Suprapubic skin (tissue), 4 donors: ENCODE data around the gene ERF. TPM values are rescaled to one million over a fixed set of nuclear protein-coding genes. Genes with fewer than 3 reads are reported as not detected.
A peak's percentile ranks its signal among the peaks of the same experiment; 100 is the strongest.

Experiments
- DNase-seq, 2 donors: peaks; one replicate each; pipeline ENCODE4 v3.0.0-alpha.2; 2019; ENCODE audit warnings: low spot score in 2 of 2
- H3K27ac ChIP-seq: fragments of 200-600 bp; sonication (generic); one replicate; pipeline ENCODE4 v1.5.1; 2019
- H3K27me3 ChIP-seq: fragments of 200-600 bp; sonication (generic); one replicate; pipeline ENCODE4 v1.5.1; 2019
- H3K36me3 ChIP-seq: fragments of 200-600 bp; sonication (generic); one replicate; pipeline ENCODE4 v1.5.1; 2019
- H3K4me1 ChIP-seq: fragments of 200-600 bp; sonication (generic); one replicate; pipeline ENCODE4 v1.5.1; 2019
- H3K4me3 ChIP-seq: fragments of 200-600 bp; sonication (generic); one replicate; pipeline ENCODE4 v1.5.1; 2019; ENCODE audit warnings: mild to moderate bottlenecking
- H3K9me3 ChIP-seq: fragments of 200-600 bp; sonication (generic); one replicate; pipeline ENCODE4 v1.5.1; 2019
- CTCF ChIP-seq, 2 donors: fragments of 200-600 bp in 1 of 2; fragments of 450-650 bp in 1 of 2; sonication (generic) in 1 of 2; IDR thresholded peaks; one replicate each; pipeline ENCODE4 v1.5.1; 2016 to 2019; ENCODE audit warnings: antibody characterized with exemption in 2 of 2, mild to moderate bottlenecking in 1 of 2, moderate library complexity in 1 of 2
- EP300 ChIP-seq: sonication (generic); formaldehyde crosslinking; IDR thresholded peaks from one replicate; pipeline ENCODE4 v1.6.1; 2017; ENCODE audit warnings: antibody characterized with exemption
- POLR2A ChIP-seq, 2 donors: fragments of 450-650 bp; IDR thresholded peaks; one replicate each; pipeline ENCODE4 v1.6.1; 2017; ENCODE audit warnings: antibody characterized with exemption in 2 of 2, mild to moderate bottlenecking in 2 of 2, moderate library complexity in 2 of 2
- POLR2AphosphoS5 ChIP-seq, 3 donors: sonication (generic); formaldehyde crosslinking; IDR thresholded peaks; one replicate each; pipeline ENCODE4 v1.6.1; 2017; ENCODE audit warnings: antibody characterized with exemption in 3 of 3
- WGBS: methylation state at CpG from one replicate; pipeline ENCODE4 v1.1.5; 2018; 5-methylcytosine and 5-hydroxymethylcytosine counted together
- total RNA-seq, 4 donors: library from RNA; depleted of rRNA; stranded (reverse); fragments of >200 nt; gene quantifications; one replicate each; pipeline ENCODE4 v1.1.0, GENCODE V29; 2016

Gene ERF
- total RNA-seq, 4 donors from 2014 or later = 36.8 to 49.5 (median 45.8) TPM

GRCh38 chr19:42286349-42287016, 31.6 kb upstream of the ERF start:
- H3K4me1 ChIP-seq = peaks cover 51% of the 10 kb centered on the region
- no peak for TF ChIP-seq POLR2A (IDR thresholded peaks at IDR 0.05)
- TF ChIP-seq CTCF (IDR thresholded peaks at IDR 0.05) = no peak
- no peak for TF ChIP-seq EP300
- TF ChIP-seq POLR2AphosphoS5 (IDR thresholded peaks at IDR 0.05) = no peak
- peaks cover 49% of the 10 kb centered on the region for H3K36me3 ChIP-seq
- WGBS = 27% methylated on average over 8 of the region's 13 CpGs
- H3K9me3 ChIP-seq = no peaks in the 10 kb centered on the region
- H3K27ac ChIP-seq = peak overlapping the region; percentile 2
- no peaks in the 10 kb centered on the region for H3K27me3 ChIP-seq
- H3K4me3 ChIP-seq = peak overlapping the region; percentile 61
- DNase-seq = peak; percentile 79

- Histone ChIP-seq H3K4me1 (peaks cover 52% of the 10 kb centered on the region), H3K9me3 (no peaks in the 10 kb centered on the region), H3K27me3 (no peaks in the 10 kb centered on the region), H3K36me3 (peaks cover 44% of the 10 kb centered on the region), H3K4me3 (peak overlapping the region; percentile 61), H3K27ac (peak overlapping the region; percentile 76)
- no peak for DNase-seq
- TF ChIP-seq EP300 (no peak), POLR2AphosphoS5 (IDR thresholded peaks at IDR 0.05) (no peak)
- 14% methylated on average over 6 of the region's 6 CpGs for WGBS
Observed at GRCh38 chr19:42285988-42286348, 31.0 kb upstream of the ERF start.

DNA sequence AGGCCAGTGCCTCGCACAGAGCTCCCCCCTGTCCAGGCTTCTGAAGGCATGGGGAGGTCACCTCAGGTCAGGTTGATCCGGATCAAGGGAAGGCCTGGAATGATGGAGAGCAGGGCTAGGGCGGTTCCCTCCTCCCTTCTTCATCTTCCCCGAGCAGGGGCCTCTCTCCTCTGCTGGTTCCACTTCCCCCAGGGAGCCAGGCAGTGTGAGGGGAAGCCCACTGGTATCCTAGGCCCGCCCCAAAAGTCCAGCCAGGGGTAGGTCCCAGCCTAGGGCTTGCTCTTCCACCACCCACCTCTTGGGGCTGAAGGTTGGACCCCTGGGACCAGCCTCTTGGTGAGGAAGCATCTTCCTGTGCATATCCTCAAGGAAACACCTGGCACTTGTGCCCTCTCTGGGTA, 30.6 kb upstream of the ERF start:
- H3K27me3 ChIP-seq = no peaks in the 10 kb centered on the region
- peaks cover 56% of the 10 kb centered on the region for H3K4me1 ChIP-seq
- peak overlapping the region; percentile 61 for H3K4me3 ChIP-seq
- peaks cover 40% of the 10 kb centered on the region for H3K36me3 ChIP-seq
- peak in 1 of 2 donors; percentile 68 for DNase-seq
- TF ChIP-seq POLR2A (IDR thresholded peaks at IDR 0.05) (no peak), EP300 (no peak), POLR2AphosphoS5 (IDR thresholded peaks at IDR 0.05) (no peak), CTCF (IDR thresholded peaks at IDR 0.05) (no peak)
- H3K9me3 ChIP-seq = no peaks in the 10 kb centered on the region
- H3K27ac ChIP-seq = peak overlapping the region; percentile 76
- 27% methylated on average over 5 of the region's 5 CpGs for WGBS

DNA sequence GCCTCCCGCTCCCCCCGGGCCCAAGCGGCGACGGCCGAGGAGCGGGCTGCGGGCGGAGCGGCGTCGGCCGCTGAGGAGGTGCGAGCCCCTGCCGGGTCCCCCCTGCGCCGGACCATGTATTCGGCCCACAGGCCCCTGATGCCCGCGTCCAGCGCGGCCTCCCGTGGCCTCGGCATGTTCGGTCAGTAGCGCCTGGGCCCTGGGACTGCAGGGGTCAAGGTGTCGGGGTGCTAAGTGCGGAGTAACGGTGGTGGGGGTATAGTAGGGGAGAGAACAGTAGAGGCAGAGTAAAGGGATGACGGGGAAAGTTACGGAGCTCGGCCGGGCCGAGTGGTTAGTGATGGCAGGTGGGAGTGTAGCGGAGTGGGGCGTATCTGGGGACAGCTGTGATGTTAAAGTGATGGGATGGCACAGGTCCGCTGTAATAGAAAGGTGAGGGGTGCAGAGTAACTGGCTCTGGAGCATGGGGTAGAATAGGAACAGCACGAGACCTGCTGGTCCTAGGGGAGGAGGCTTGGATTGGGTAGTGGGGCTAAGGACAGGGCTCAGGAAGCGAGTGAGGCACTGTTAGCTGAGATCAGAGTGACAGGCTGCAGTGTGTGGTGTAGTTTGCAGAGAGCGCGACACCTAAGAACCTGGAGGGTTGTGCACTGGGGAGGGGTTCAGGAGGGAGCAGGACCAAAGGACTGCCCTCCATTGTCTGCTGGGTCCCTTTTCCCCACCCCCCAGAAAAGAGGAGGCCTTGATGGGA, 29.8 kb upstream of the ERF start:
- WGBS = 2% methylated on average over 27 of the region's 41 CpGs
- Histone ChIP-seq H3K9me3 (no peaks in the 10 kb centered on the region), H3K4me1 (peaks cover 64% of the 10 kb centered on the region), H3K36me3 (peaks cover 32% of the 10 kb centered on the region), H3K27me3 (no peaks in the 10 kb centered on the region), H3K27ac (peak overlapping the region; percentile 76), H3K4me3 (peak overlapping the region; percentile 61)
- no peak for TF ChIP-seq POLR2AphosphoS5 (IDR thresholded peaks at IDR 0.05)
- no peak for TF ChIP-seq POLR2A (IDR thresholded peaks at IDR 0.05)
- TF ChIP-seq CTCF (IDR thresholded peaks at IDR 0.05) = no peak
- TF ChIP-seq EP300 = no peak
- peak in 1 of 2 donors; percentile 79 for DNase-seq

GRCh38 chr19:42284066-42284501, 29.2 kb upstream of the ERF start:
- H3K9me3 ChIP-seq = no peaks in the 10 kb centered on the region
- H3K4me1 ChIP-seq = peaks cover 71% of the 10 kb centered on the region
- peaks cover 25% of the 10 kb centered on the region for H3K36me3 ChIP-seq
- TF ChIP-seq POLR2A (IDR thresholded peaks at IDR 0.05) = peak in 1 of 2 donors; percentile 71
- TF ChIP-seq POLR2AphosphoS5 (IDR thresholded peaks at IDR 0.05) = no peak
- peak; percentile 84 to 86 for DNase-seq
- H3K27ac ChIP-seq = peak overlapping the region; percentile 97
- no CpG with 5 or more reads among the region's 76 CpGs for WGBS
- H3K4me3 ChIP-seq = peak overlapping the region; percentile 61
- no peaks in the 10 kb centered on the region for H3K27me3 ChIP-seq
